ENCODE results near the gene SRC.

GRCh38 chr20:37309290-37309689, 36.6 kb upstream of the SRC start:
- TF ChIP-seq IRF3 (IDR thresholded peaks at IDR 0.05; ENCODE audit: low read depth, low read length) (no peak), GABPA (IDR thresholded peaks at IDR 0.05; ENCODE audit: low read depth) (no peak), RFX5 (IDR thresholded peaks at IDR 0.05; ENCODE audit: low read length) (no peak), REST (IDR thresholded peaks at IDR 0.05; ENCODE audit: low read depth, low read length) (no peak)
- TF ChIP-seq, protein P1, sequence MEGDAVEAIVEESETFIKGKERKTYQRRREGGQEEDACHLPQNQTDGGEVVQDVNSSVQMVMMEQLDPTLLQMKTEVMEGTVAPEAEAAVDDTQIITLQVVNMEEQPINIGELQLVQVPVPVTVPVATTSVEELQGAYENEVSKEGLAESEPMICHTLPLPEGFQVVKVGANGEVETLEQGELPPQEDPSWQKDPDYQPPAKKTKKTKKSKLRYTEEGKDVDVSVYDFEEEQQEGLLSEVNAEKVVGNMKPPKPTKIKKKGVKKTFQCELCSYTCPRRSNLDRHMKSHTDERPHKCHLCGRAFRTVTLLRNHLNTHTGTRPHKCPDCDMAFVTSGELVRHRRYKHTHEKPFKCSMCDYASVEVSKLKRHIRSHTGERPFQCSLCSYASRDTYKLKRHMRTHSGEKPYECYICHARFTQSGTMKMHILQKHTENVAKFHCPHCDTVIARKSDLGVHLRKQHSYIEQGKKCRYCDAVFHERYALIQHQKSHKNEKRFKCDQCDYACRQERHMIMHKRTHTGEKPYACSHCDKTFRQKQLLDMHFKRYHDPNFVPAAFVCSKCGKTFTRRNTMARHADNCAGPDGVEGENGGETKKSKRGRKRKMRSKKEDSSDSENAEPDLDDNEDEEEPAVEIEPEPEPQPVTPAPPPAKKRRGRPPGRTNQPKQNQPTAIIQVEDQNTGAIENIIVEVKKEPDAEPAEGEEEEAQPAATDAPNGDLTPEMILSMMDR (IDR thresholded peaks at IDR 0.05) = no peak

Measured in SK-N-SH (cell line).